Measurements from ENCODE around the gene RIN3. TPM values are rescaled to one million over a fixed set of nuclear protein-coding genes. Genes with fewer than 3 reads are reported as not detected.

Gene RIN3
- total RNA-seq, 4 donors from 2014 or later: 15.4 to 53.6 (median 39.7) TPM

- H3K27ac ChIP-seq: peak overlapping the region in 2 of 4 donors; percentile 7 to 25
- no peaks in the 10 kb centered on the region for H3K36me3 ChIP-seq
- DNase-seq: no peak
- peaks cover 0 to 13% (median 0%) of the 10 kb centered on the region in 4 donors for H3K4me1 ChIP-seq
- H3K9me3 ChIP-seq: peaks cover 0 to 3% (median 0%) of the 10 kb centered on the region in 4 donors
- no peak for TF ChIP-seq POLR2A (IDR thresholded peaks at IDR 0.05)
- no peak for TF ChIP-seq CTCF (IDR thresholded peaks at IDR 0.05)
- H3K27me3 ChIP-seq: no peaks in the 10 kb centered on the region
- no peak overlapping the region for H3K4me3 ChIP-seq
Observed at GRCh38 chr14:92619671-92620456, 106.3 kb downstream of the RIN3 start.

GRCh38 chr14:92622311-92622710, 108.7 kb downstream of the RIN3 start:
- peaks cover 0 to 5% (median 0%) of the 10 kb centered on the region in 4 donors for H3K4me1 ChIP-seq
- no peaks in the 10 kb centered on the region for H3K27me3 ChIP-seq
- no peak overlapping the region for H3K27ac ChIP-seq
- no peak overlapping the region for H3K4me3 ChIP-seq
- DNase-seq: no peak
- H3K9me3 ChIP-seq: peaks cover 0 to 9% (median 2%) of the 10 kb centered on the region in 4 donors
- H3K36me3 ChIP-seq: peaks cover 0 to 4% (median 0%) of the 10 kb centered on the region in 3 donors
- no peak for TF ChIP-seq POLR2A (IDR thresholded peaks at IDR 0.05)
- no peak for TF ChIP-seq CTCF (IDR thresholded peaks at IDR 0.05)

DNA sequence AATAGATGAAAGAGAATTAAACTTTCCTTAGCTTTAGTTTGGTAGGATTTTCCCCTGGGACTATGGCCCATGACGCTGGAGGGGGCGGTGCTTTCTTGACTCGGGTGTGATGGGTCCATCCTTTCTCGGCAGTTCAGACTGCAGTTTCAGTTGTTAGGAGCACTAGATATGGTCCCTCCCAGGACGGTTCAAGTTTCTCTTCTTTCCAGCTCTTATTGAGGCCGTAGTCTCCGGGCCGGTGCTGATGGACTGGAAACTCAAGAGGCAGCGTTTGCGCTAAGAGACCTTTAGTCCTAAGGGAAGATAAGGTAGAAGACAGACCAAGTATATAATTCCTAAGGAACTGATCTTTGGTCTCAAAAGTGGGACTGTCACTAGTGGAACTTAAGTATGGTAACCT, 111.2 kb downstream of the RIN3 start:
- no peak for DNase-seq
- Histone ChIP-seq H3K9me3 (peaks cover 0 to 20% (median 4%) of the 10 kb centered on the region in 4 donors), H3K36me3 (peaks cover 0 to 9% (median 0%) of the 10 kb centered on the region in 3 donors), H3K4me3 (no peak overlapping the region), H3K27me3 (no peaks in the 10 kb centered on the region), H3K27ac (no peak overlapping the region), H3K4me1 (peaks cover 0 to 5% (median 0%) of the 10 kb centered on the region in 4 donors)
- TF ChIP-seq CTCF (IDR thresholded peaks at IDR 0.05): no peak
- TF ChIP-seq POLR2A (IDR thresholded peaks at IDR 0.05): no peak

DNA sequence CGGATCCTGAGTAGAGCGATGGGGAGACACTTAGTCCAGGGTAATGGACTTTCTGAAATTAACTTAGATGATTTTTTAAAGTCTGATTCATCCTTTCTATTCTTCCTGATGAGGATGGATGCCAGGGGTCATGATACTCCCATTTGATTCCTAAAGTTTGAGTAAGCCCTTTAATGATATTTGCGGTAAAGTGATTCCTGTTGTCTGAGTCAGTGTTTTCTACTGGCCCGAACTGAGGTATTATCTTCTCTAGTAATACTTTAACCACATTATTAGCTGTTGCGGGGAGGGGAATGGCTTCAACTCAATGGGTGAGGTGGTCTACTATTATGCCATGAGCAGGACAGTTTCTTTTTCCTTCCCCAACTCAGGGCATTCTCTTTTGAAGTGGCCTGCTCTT, 111.6 kb downstream of the RIN3 start:
- H3K9me3 ChIP-seq: peaks cover 0 to 20% (median 4%) of the 10 kb centered on the region in 4 donors
- no peaks in the 10 kb centered on the region for H3K27me3 ChIP-seq
- DNase-seq: no peak
- no peak for TF ChIP-seq CTCF (IDR thresholded peaks at IDR 0.05)
- no peak for TF ChIP-seq POLR2A (IDR thresholded peaks at IDR 0.05)
- no peak overlapping the region for H3K27ac ChIP-seq
- H3K4me3 ChIP-seq: no peak overlapping the region
- H3K4me1 ChIP-seq: peaks cover 0 to 5% (median 0%) of the 10 kb centered on the region in 4 donors
- H3K36me3 ChIP-seq: peaks cover 0 to 9% (median 0%) of the 10 kb centered on the region in 3 donors

GRCh38 chr14:92626041-92626440, 112.5 kb downstream of the RIN3 start:
- Histone ChIP-seq H3K4me3 (no peak overlapping the region), H3K27ac (no peak overlapping the region), H3K27me3 (no peaks in the 10 kb centered on the region), H3K9me3 (peaks cover 0 to 20% (median 4%) of the 10 kb centered on the region in 4 donors), H3K4me1 (no peaks in the 10 kb centered on the region), H3K36me3 (peaks cover 0 to 9% (median 0%) of the 10 kb centered on the region in 3 donors)
- TF ChIP-seq POLR2A (IDR thresholded peaks at IDR 0.05) (no peak), CTCF (IDR thresholded peaks at IDR 0.05) (no peak)
- no peak for DNase-seq

Measured in Peyer's patch (tissue), 4 donors.